NCI-H2196 (cell line): ENCODE data around the gene NPHP3.
"Not testable (repeated sequence)": the region's sequence is repeated elsewhere in the genome, so short reads cannot be mapped to it uniquely, and the experiment has no call there.

Source experiments
- DNase-seq: peaks from one replicate; lab custom pipeline; 2025; ENCODE audit not compliant: unreplicated experiment; lab: John Stamatoyannopoulos, UW

NPHP3 gene

GRCh38 chr3:132650153-132650552 is 72.1 kb downstream of the NPHP3 start:
- DNase-seq, result no peak

GRCh38 chr3:132645058-132645457 is 77.2 kb downstream of the NPHP3 start:
- DNase-seq, result no peak

GRCh38 chr3:132643366-132643765 is 78.8 kb downstream of the NPHP3 start:
- DNase-seq, result peak; percentile 10

- DNase-seq, result no peak
Measured at GRCh38 chr3:132642539-132642847, 79.7 kb downstream of the NPHP3 start.

- peak; percentile 71 for DNase-seq
Measured at GRCh38 chr3:132641837-132642538, 80.2 kb downstream of the NPHP3 start.

- DNase-seq, result not testable (repeated sequence)
Measured at GRCh38 chr3:132641427-132641826, 80.8 kb downstream of the NPHP3 start.

- DNase-seq, result no peak
Measured at GRCh38 chr3:132638706-132639105, 83.5 kb downstream of the NPHP3 start.

- no peak for DNase-seq
Measured at GRCh38 chr3:132637590-132637989, 84.6 kb downstream of the NPHP3 start.

DNA sequence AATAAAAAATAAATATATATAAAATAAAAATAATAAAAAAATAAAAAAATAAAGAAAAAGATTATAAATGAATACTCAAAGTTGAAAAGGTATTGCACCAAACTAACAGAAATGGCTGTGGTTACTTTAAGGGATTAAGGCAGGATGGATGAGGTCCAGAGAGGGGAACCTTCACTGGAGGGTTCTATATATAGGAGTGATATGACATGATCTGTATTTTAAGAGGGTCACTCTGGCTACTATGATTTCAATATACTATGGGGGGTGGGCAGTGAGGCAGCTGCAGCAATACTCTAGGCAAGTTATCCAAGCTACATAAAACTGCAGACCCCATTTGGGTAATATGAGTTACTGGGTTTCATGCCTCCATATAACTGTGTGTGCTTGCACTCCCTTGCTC is 87.2 kb downstream of the NPHP3 start:
- no peak for DNase-seq
